BLaER1 (cell line): Measurements from ENCODE around the gene RCCD1.
A peak's percentile ranks its signal among the peaks of the same experiment; 100 is the strongest.
"Not testable (repeated sequence)": the region's sequence is repeated elsewhere in the genome, so short reads cannot be mapped to it uniquely, and the experiment has no call there.

Source experiments
- H3K27ac ChIP-seq: shearing (Covaris generic); formaldehyde crosslinking; 2 replicates; pipeline ENCODE4 v1.8.1; 2022
- H3K27me3 ChIP-seq: shearing (Covaris generic); formaldehyde crosslinking; 2 replicates; pipeline ENCODE4 v1.8.1; 2022
- H3K36me3 ChIP-seq: shearing (Covaris generic); formaldehyde crosslinking; 2 replicates; pipeline ENCODE4 v1.8.1; 2022
- H3K4me1 ChIP-seq: shearing (Covaris generic); formaldehyde crosslinking; 2 replicates; pipeline ENCODE4 v1.8.1; 2022
- H3K4me2 ChIP-seq: shearing (Covaris generic); formaldehyde crosslinking; 2 replicates; pipeline ENCODE4 v1.8.1; 2022
- H3K4me3 ChIP-seq: shearing (Covaris generic); formaldehyde crosslinking; 2 replicates; pipeline ENCODE4 v1.8.1; 2022
- H3K9ac ChIP-seq: shearing (Covaris generic); formaldehyde crosslinking; 2 replicates; pipeline ENCODE4 v1.8.1; 2022
- H3K9me3 ChIP-seq: shearing (Covaris generic); formaldehyde crosslinking; 2 replicates; pipeline ENCODE4 v1.8.1; 2022
- H4K20me1 ChIP-seq: shearing (Covaris generic); formaldehyde crosslinking; 2 replicates; pipeline ENCODE4 v1.8.1; 2022
- Cebpa-rat ChIP-seq: shearing (Covaris generic); IDR thresholded peaks from 2 replicates; pipeline ENCODE4 v1.8.1; 2022

RCCD1 gene

DNA sequence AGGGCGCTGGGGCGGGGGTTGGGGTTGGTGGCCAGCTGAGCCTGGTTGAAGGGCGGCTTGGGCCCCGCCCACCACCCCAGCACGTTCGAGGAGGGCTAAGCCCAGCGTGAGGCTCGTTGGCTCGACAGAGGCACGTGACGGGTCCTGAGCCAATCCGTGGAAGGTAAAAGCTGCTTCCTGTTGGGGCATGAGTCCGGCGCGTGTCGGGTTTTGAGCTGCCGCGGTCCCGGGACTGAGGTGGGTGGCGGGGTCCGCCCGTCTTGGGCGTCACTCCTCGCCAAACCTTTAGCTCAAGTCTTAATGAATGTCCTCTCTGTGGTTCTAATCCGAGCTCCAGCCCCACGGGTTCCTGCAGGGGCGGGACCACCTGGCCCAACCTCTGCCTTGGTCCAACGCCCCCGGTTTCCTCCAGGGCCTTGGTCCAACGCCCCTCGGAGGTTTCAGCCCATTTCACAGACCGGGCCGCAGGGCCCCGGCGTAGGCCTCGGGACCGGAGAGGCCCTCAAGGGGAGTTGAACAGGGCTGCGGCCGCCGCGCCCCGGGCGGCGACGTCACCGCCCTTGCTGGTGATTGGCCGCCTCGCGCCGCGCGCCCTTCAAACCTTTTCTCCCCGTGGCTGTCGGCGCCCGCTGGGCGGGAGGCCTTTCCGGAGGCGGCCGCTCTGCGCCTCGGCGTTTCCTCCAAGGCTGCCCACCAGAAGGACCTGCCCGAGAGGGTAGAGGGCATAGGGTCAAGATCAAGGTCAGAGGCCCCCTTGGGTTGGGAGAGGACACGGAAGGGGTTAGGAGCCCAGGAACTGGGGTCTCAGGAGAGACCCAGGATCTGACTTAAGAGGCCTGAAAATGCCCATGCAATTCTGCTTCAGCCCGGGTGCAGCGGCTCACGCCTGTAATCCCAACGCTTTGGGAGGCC is at the start of gene RCCD1:
Gene RCCD1, plus strand, starts transcription at position 173 of the 912 bp plus-strand sequence. CDS start 1,851 bp downstream, outside the sequence.
- TF ChIP-seq Cebpa-rat, result no peak
- Histone ChIP-seq H3K4me2 (peak within 1 kb of the TSS; percentile 97), H3K9ac (peak within 1 kb of the TSS; percentile 95), H3K4me3 (peak within 1 kb of the TSS; percentile 87), H3K9me3 (no peaks in the 10 kb centered on the region), H3K27ac (peak within 1 kb of the TSS; percentile 97), H3K36me3 (peaks cover 64% of the 10 kb centered on the region), H4K20me1 (peaks cover 38% of the 10 kb centered on the region), H3K27me3 (no peaks in the 10 kb centered on the region), H3K4me1 (peaks cover 39% of the 10 kb centered on the region)

GRCh38 chr15:90905306-90906180 is 49.1 kb upstream of the RCCD1 start:
- Histone ChIP-seq H3K27ac (no peak overlapping the region), H3K4me2 (no peak overlapping the region), H3K36me3 (peaks cover 60% of the 10 kb centered on the region), H3K4me1 (peaks cover 34% of the 10 kb centered on the region), H3K9me3 (no peaks in the 10 kb centered on the region), H3K27me3 (no peaks in the 10 kb centered on the region), H3K4me3 (no peak overlapping the region), H3K9ac (no peak overlapping the region), H4K20me1 (peaks cover 9% of the 10 kb centered on the region; the same call in 1 of the 2 replicates)
- no peak for TF ChIP-seq Cebpa-rat

DNA sequence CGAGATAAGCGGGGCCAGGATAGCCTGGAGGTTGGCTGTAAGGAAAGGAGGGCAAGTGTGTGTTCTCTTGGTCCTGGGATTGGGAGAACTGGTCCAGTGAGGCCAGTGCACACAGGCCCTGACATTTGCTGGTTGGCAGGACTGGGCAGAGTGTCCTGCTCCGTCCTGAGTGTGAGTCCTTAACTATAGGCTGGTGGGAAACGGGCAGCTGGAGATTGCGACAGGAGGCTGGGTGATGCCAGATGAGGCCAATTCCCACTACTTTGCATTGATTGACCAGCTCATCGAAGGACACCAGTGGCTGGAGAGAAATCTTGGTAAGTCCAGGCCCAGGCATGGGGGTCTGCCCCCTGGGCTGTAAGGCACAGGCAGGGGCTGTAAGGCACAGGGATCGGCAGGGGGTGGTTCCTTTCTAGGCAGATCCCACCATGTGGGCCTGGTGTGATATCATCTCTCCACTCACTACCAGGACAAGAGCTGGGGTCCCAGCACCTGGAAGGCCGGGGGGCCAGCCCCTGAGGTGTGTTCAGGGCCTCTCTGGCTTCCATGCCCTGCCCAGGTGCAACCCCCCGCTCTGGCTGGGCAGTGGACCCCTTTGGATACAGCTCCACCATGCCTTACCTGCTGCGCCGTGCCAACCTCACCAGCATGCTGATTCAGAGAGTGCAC is 48.4 kb upstream of the RCCD1 start:
- H3K4me3 ChIP-seq, result no peak overlapping the region
- no peaks in the 10 kb centered on the region for H3K9me3 ChIP-seq
- no peak for TF ChIP-seq Cebpa-rat
- H4K20me1 ChIP-seq, result peaks cover 9% of the 10 kb centered on the region; the same call in 1 of the 2 replicates
- H3K27ac ChIP-seq, result no peak overlapping the region
- H3K4me2 ChIP-seq, result no peak overlapping the region
- H3K9ac ChIP-seq, result no peak overlapping the region
- H3K36me3 ChIP-seq, result peaks cover 68% of the 10 kb centered on the region
- no peaks in the 10 kb centered on the region for H3K27me3 ChIP-seq
- H3K4me1 ChIP-seq, result peaks cover 31% of the 10 kb centered on the region

- Histone ChIP-seq H3K4me2 (no peak overlapping the region), H3K4me3 (no peak overlapping the region), H3K9me3 (no peaks in the 10 kb centered on the region), H3K36me3 (peaks cover 76% of the 10 kb centered on the region), H3K4me1 (peaks cover 22% of the 10 kb centered on the region), H3K9ac (0 out of 2 replicates have a peak overlapping the region, but pooled peaks have one; percentile 14), H4K20me1 (peaks cover 9% of the 10 kb centered on the region; the same call in 1 of the 2 replicates), H3K27me3 (no peaks in the 10 kb centered on the region), H3K27ac (no peak overlapping the region)
- no peak for TF ChIP-seq Cebpa-rat
Observed at GRCh38 chr15:90907051-90907660, 47.5 kb upstream of the RCCD1 start.

DNA sequence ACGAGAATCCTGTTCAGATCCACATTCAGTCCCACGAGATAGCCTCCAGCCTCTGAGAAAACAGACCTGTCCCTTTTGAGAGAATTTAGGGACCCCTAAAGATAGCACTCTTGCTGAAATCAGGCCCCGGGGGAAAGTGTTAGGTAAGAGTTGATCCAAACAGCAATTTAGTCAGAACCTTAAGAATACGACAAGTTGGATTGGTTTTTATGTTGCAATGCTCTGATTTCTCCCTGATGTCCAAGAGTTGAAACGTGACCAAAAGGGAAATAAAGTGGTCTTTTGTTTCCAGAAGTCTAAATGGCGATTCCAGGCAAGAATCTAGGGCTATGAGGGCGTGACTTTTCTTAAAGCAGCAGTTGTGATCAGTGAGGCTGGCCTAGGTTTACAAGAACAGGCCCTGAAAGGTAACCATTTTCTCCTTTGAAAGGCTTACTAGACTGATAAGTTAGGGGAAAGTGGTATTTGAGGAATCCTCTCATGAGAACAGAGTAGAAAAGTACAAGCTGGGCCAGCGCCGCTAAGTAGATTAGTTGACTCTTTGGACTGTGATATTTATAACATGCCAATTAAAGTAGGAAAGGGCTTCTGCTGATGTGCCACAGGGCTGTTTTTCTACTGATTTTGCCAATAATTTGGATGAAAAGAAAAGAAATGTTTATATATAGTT is 46.7 kb upstream of the RCCD1 start:
- H3K27me3 ChIP-seq, result no peaks in the 10 kb centered on the region
- H3K36me3 ChIP-seq, result peaks cover 84% of the 10 kb centered on the region
- H3K4me1 ChIP-seq, result peaks cover 22% of the 10 kb centered on the region
- no peak overlapping the region for H3K4me3 ChIP-seq
- no peak overlapping the region for H3K27ac ChIP-seq
- H3K9ac ChIP-seq, result 0 out of 2 replicates have a peak overlapping the region, but pooled peaks have one; percentile 14
- peaks cover 9% of the 10 kb centered on the region; the same call in 1 of the 2 replicates for H4K20me1 ChIP-seq
- no peak for TF ChIP-seq Cebpa-rat
- H3K9me3 ChIP-seq, result no peaks in the 10 kb centered on the region
- no peak overlapping the region for H3K4me2 ChIP-seq

- H3K27ac ChIP-seq, H3K4me3 ChIP-seq, H3K27me3 ChIP-seq, H3K9ac ChIP-seq, H3K4me2 ChIP-seq, H3K9me3 ChIP-seq, H4K20me1 ChIP-seq: not testable (repeated sequence)
- peaks cover 18% of the 10 kb centered on the region for H3K4me1 ChIP-seq
- peaks cover 99% of the 10 kb centered on the region for H3K36me3 ChIP-seq
Observed at GRCh38 chr15:90909449-90909848, 45.2 kb upstream of the RCCD1 start.

- H3K36me3 ChIP-seq, result peaks cover 100% of the 10 kb centered on the region
- peaks cover 18% of the 10 kb centered on the region for H3K4me1 ChIP-seq
Observed at GRCh38 chr15:90909976-90910375, 44.7 kb upstream of the RCCD1 start.

GRCh38 chr15:90910441-90911301 is 44.0 kb upstream of the RCCD1 start:
- no peaks in the 10 kb centered on the region for H3K9me3 ChIP-seq
- peaks cover 9% of the 10 kb centered on the region; the same call in 1 of the 2 replicates for H4K20me1 ChIP-seq
- peaks cover 25% of the 10 kb centered on the region for H3K4me1 ChIP-seq
- H3K9ac ChIP-seq, result no peak overlapping the region
- no peak overlapping the region for H3K4me2 ChIP-seq
- TF ChIP-seq Cebpa-rat, result no peak
- H3K36me3 ChIP-seq, result peaks cover 100% of the 10 kb centered on the region
- no peaks in the 10 kb centered on the region for H3K27me3 ChIP-seq
- no peak overlapping the region for H3K27ac ChIP-seq
- no peak overlapping the region for H3K4me3 ChIP-seq

More at GRCh38 chr15:90909976-90910375, 44.7 kb upstream of the RCCD1 start:
- no peak overlapping the region for H3K4me3 ChIP-seq
- no peak for TF ChIP-seq Cebpa-rat
- H3K27me3 ChIP-seq, result no peaks in the 10 kb centered on the region
- H3K27ac ChIP-seq, result no peak overlapping the region
- peaks cover 9% of the 10 kb centered on the region; the same call in 1 of the 2 replicates for H4K20me1 ChIP-seq
- H3K9me3 ChIP-seq, result no peaks in the 10 kb centered on the region
- no peak overlapping the region for H3K9ac ChIP-seq
- no peak overlapping the region for H3K4me2 ChIP-seq
